Hepatocyte (in vitro differentiated cells): Measurements from ENCODE around the gene TEKT5. TPM values are rescaled to one million over a fixed set of nuclear protein-coding genes. Genes with fewer than 3 reads are reported as not detected.
"Not testable (repeated sequence)": the region's sequence is repeated elsewhere in the genome, so short reads cannot be mapped to it uniquely, and the experiment has no call there.

Experiments
- DNase-seq: peaks from one replicate; pipeline ENCODE4 v3.0.0-alpha.2; 2016; ENCODE audit warnings: low spot score
- H2AFZ ChIP-seq: fragments of 200-600 bp; sonication (generic); 2 replicates; pipeline ENCODE4 v1.6.0; 2016; ENCODE audit warnings: antibody characterized with exemption, mild to moderate bottlenecking
- H3K27ac ChIP-seq: fragments of 200-600 bp; sonication (generic); 2 replicates; pipeline ENCODE4 v1.5.1; 2016; ENCODE audit warnings: mild to moderate bottlenecking
- H3K27me3 ChIP-seq: fragments of 200-600 bp; sonication (generic); 2 replicates; pipeline ENCODE4 v1.6.1; 2016
- H3K36me3 ChIP-seq: fragments of 200-600 bp; sonication (generic); replicated peaks from 2 replicates; pipeline ENCODE4 v1.5.1; 2016; ENCODE audit warnings: low read depth; ENCODE audit not compliant: insufficient read depth
- H3K4me1 ChIP-seq: fragments of 200-600 bp; sonication (generic); 2 replicates; pipeline ENCODE4 v1.5.1; 2016; ENCODE audit warnings: mild to moderate bottlenecking, moderate library complexity; ENCODE audit not compliant: insufficient read depth
- H3K4me2 ChIP-seq: fragments of 200-600 bp; sonication (generic); 2 replicates; pipeline ENCODE4 v1.6.0; 2016
- H3K4me3 ChIP-seq: fragments of 200-600 bp; sonication (generic); 2 replicates; pipeline ENCODE4 v1.5.1; 2016; ENCODE audit warnings: mild to moderate bottlenecking
- H3K79me2 ChIP-seq: fragments of 200-600 bp; sonication (generic); 2 replicates; pipeline ENCODE4 v1.6.0; 2017; ENCODE audit warnings: mild to moderate bottlenecking
- H3K9me2 ChIP-seq: fragments of 200-600 bp; sonication (generic); replicated peaks from 2 replicates; pipeline ENCODE4 v1.6.0; 2017; ENCODE audit warnings: mild to moderate bottlenecking; ENCODE audit not compliant: insufficient read depth
- H3K9me3 ChIP-seq: fragments of 200-600 bp; sonication (generic); 2 replicates; pipeline ENCODE4 v1.5.1; 2016; ENCODE audit warnings: low read depth, mild to moderate bottlenecking
- H4K20me1 ChIP-seq: fragments of 200-600 bp; sonication (generic); 2 replicates; pipeline ENCODE4 v1.6.0; 2016; ENCODE audit warnings: mild to moderate bottlenecking; ENCODE audit not compliant: insufficient read depth, poor library complexity, severe bottlenecking
- CTCF ChIP-seq: fragments of 200-600 bp; sonication (generic); IDR thresholded peaks from 2 replicates; pipeline ENCODE4 v1.5.1; 2016; ENCODE audit warnings: antibody characterized with exemption, mild to moderate bottlenecking; ENCODE audit not compliant: poor library complexity
- EZH2 ChIP-seq: fragments of 200-600 bp; sonication (generic); IDR thresholded peaks from 2 replicates; pipeline ENCODE4 v1.6.1; 2016; ENCODE audit warnings: antibody characterized with exemption, mild to moderate bottlenecking, borderline replicate concordance
- EZH2phosphoT487 ChIP-seq: fragments of 200-600 bp; sonication (generic); IDR thresholded peaks from one replicate; pipeline ENCODE4 v1.6.1; 2018; ENCODE audit warnings: antibody characterized with exemption, mild to moderate bottlenecking, low read depth, moderate library complexity; ENCODE audit not compliant: unreplicated experiment, severe bottlenecking
- WGBS: methylation state at CpG from one replicate; pipeline ENCODE4 v1.1.6; 2016; ENCODE audit warnings: low lambda C conversion rate; ENCODE audit errors: missing lambda C conversion rate; 5-methylcytosine and 5-hydroxymethylcytosine counted together
- polyA plus RNA-seq: library from polyadenylated mRNA; unstranded; fragments of >200 nt; fragmentation: Nextera tagmentation; extraction: Ambion mirVana; gene quantifications from 2 replicates; pipeline ENCODE4 v1.2.1, GENCODE V29; 2016
- total RNA-seq: library from RNA; depleted of rRNA; stranded (reverse); fragments of >200 nt; gene quantifications from 2 replicates; pipeline ENCODE4 v1.2.3, GENCODE V29; 2014

TEKT5 gene
- total and polyA plus RNA-seq, 2 experiments from 2014 or later: not detected

DNA sequence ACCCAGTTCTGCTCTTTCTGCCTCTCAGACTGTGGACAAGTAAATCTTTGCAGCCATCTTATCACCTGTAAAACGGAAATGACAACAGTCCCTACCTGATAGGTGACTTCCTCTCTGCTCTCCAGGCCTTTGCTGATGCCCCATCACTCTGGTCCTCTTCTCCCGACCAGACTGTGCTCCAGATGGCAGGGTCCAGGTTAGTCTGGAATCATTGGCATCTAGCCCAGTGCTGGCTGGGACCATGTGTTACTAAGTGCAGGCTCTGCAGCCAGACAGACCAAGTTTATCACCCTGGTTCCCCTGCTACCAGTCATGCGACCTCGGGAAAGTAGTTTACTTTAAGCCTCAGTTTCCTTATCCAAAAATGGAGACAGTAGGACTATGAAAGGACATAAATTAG lies 47.1 kb upstream of the TEKT5 start:
- Histone ChIP-seq H3K27ac (no peak overlapping the region), H3K27me3 (no peaks in the 10 kb centered on the region), H4K20me1 (no peaks in the 10 kb centered on the region), H3K4me3 (no peak overlapping the region), H3K4me2 (no peak overlapping the region), H3K9me3 (no peaks in the 10 kb centered on the region), H3K4me1 (peaks cover 9% of the 10 kb centered on the region), H2AFZ (no peak overlapping the region), H3K79me2 (no peaks in the 10 kb centered on the region), H3K36me3 (no peaks in the 10 kb centered on the region), H3K9me2 (no peaks in the 10 kb centered on the region)
- DNase-seq: no peak
- 68% methylated on average over 4 of the region's 4 CpGs for WGBS
- TF ChIP-seq CTCF (no peak), EZH2 (no peak), EZH2phosphoT487 (no peak)

DNA sequence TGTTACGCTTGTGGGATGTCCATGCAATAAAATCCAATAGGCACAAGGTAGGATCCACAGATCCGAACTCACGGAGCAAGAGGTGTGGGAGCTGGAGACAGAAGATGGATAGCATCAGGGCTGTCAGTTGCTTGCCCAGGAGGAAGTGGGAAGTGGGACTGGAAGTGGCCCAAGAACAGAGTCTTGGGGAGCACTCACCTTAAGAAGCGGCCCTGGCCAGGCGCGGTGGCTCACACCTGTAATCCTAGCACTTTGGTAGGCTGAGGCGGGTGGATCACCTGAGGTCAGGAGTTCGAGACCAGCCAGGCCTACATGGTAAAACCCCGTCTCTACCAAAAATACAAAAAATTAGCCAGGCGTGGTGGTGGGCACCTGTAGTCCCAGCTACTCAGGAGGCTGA lies 46.5 kb upstream of the TEKT5 start:
- not testable (repeated sequence) for H3K4me1 ChIP-seq, H3K4me2 ChIP-seq, H3K79me2 ChIP-seq, H3K27ac ChIP-seq, DNase-seq, H3K4me3 ChIP-seq, H3K9me3 ChIP-seq, H2AFZ ChIP-seq, H4K20me1 ChIP-seq, H3K9me2 ChIP-seq, H3K36me3 ChIP-seq, H3K27me3 ChIP-seq
- WGBS: 95% methylated on average over 10 of the region's 10 CpGs

DNA sequence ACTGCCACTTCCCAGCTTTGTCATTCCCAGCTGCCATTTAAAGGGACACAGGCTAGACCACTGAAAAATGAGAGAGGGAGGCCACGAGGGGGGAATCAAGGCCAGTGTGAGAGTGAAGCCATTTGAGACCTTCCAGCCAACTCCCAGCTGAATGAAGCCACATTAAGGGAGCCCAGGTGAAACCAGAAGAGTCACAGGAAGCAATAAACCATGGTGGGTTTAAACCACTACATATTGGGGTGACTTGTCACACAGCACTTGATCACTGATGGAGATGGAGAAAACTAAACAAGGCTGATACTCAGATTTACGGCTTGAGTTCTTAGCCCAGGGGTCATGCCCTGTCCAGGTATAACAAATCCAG lies 46.1 kb upstream of the TEKT5 start:
- no peaks in the 10 kb centered on the region for H3K36me3 ChIP-seq
- H4K20me1 ChIP-seq: no peaks in the 10 kb centered on the region
- peaks cover 9% of the 10 kb centered on the region for H3K4me1 ChIP-seq
- H3K27ac ChIP-seq: no peak overlapping the region
- 92% methylated on average over 2 of the region's 2 CpGs for WGBS
- no peak overlapping the region for H3K4me3 ChIP-seq
- no peak overlapping the region for H3K4me2 ChIP-seq
- TF ChIP-seq EZH2 (no peak), CTCF (no peak), EZH2phosphoT487 (no peak)
- no peak overlapping the region for H2AFZ ChIP-seq
- no peaks in the 10 kb centered on the region for H3K79me2 ChIP-seq
- H3K27me3 ChIP-seq: no peaks in the 10 kb centered on the region
- no peaks in the 10 kb centered on the region for H3K9me2 ChIP-seq
- H3K9me3 ChIP-seq: no peaks in the 10 kb centered on the region
- DNase-seq: no peak

- Histone ChIP-seq H3K27me3 (no peaks in the 10 kb centered on the region), H3K79me2 (no peaks in the 10 kb centered on the region), H3K4me3 (no peak overlapping the region), H3K27ac (no peak overlapping the region), H3K36me3 (no peaks in the 10 kb centered on the region), H3K4me1 (peaks cover 9% of the 10 kb centered on the region), H3K9me2 (no peaks in the 10 kb centered on the region), H3K4me2 (no peak overlapping the region), H2AFZ (no peak overlapping the region), H4K20me1 (no peaks in the 10 kb centered on the region), H3K9me3 (no peaks in the 10 kb centered on the region)
- 95% methylated on average over 10 of the region's 10 CpGs for WGBS
- DNase-seq: no peak
- no peak for TF ChIP-seq CTCF
- TF ChIP-seq EZH2phosphoT487: no peak
- no peak for TF ChIP-seq EZH2
Observed at GRCh38 chr16:10740000-10740844, 45.5 kb upstream of the TEKT5 start.
